Fibroblast of the aortic adventitia (primary cell): ENCODE measurements around the gene NHS. TPM values are rescaled to one million over a fixed set of nuclear protein-coding genes. Genes with fewer than 3 reads are reported as not detected.

Experiments used
- DNase-seq: peaks from one replicate; pipeline ENCODE4 v3.0.0-alpha.2; 2010; ENCODE audit warnings: low read depth
- H3K4me3 ChIP-seq: 2 replicates; pipeline ENCODE4 v1.5.1; 2011; ENCODE audit warnings: low read depth, mild to moderate bottlenecking, control low read depth, low read length, moderate library complexity
- total RNA-seq: library from RNA; depleted of rRNA; stranded (reverse); fragments of >200 nt; gene quantifications from 2 replicates; pipeline ENCODE4 v1.2.3, GENCODE V29; 2012; ENCODE audit warnings: low replicate concordance
- TF ChIP-seq, protein P1 (sequence below): IDR thresholded peaks from 2 replicates; pipeline ENCODE4 v1.5.1; 2011; ENCODE audit warnings: mild to moderate bottlenecking, low read length, control low read depth, inconsistent platforms; ENCODE audit not compliant: insufficient read depth

Gene NHS
- total RNA-seq, 1 donor = 11.6 TPM

- no peak for DNase-seq
These were observed 365.4 kb downstream of the NHS start for GRCh38 chrX:17740137-17741122.

GRCh38 chrX:17741123-17741511 lies 366.1 kb downstream of the NHS start:
- no peak overlapping the region for H3K4me3 ChIP-seq
- TF ChIP-seq, protein P1, sequence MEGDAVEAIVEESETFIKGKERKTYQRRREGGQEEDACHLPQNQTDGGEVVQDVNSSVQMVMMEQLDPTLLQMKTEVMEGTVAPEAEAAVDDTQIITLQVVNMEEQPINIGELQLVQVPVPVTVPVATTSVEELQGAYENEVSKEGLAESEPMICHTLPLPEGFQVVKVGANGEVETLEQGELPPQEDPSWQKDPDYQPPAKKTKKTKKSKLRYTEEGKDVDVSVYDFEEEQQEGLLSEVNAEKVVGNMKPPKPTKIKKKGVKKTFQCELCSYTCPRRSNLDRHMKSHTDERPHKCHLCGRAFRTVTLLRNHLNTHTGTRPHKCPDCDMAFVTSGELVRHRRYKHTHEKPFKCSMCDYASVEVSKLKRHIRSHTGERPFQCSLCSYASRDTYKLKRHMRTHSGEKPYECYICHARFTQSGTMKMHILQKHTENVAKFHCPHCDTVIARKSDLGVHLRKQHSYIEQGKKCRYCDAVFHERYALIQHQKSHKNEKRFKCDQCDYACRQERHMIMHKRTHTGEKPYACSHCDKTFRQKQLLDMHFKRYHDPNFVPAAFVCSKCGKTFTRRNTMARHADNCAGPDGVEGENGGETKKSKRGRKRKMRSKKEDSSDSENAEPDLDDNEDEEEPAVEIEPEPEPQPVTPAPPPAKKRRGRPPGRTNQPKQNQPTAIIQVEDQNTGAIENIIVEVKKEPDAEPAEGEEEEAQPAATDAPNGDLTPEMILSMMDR = no peak
- DNase-seq = no peak

More at GRCh38 chrX:17740137-17741122, 365.4 kb downstream of the NHS start:
- TF ChIP-seq, protein P1 = no peak
- H3K4me3 ChIP-seq = no peak overlapping the region

- no peak overlapping the region for H3K4me3 ChIP-seq
- no peak for DNase-seq
- TF ChIP-seq, protein P1 = no peak
These were observed 368.9 kb downstream of the NHS start for GRCh38 chrX:17743913-17744312.

- peak; percentile 47 for DNase-seq
- H3K4me3 ChIP-seq = no peak overlapping the region
- TF ChIP-seq, protein P1 = peak; percentile 41
These were observed 370.0 kb downstream of the NHS start for GRCh38 chrX:17744896-17745523.

- TF ChIP-seq, protein P1 = no peak
- DNase-seq = no peak
- H3K4me3 ChIP-seq = no peak overlapping the region
These were observed 372.7 kb downstream of the NHS start for GRCh38 chrX:17747692-17748091.

DNA sequence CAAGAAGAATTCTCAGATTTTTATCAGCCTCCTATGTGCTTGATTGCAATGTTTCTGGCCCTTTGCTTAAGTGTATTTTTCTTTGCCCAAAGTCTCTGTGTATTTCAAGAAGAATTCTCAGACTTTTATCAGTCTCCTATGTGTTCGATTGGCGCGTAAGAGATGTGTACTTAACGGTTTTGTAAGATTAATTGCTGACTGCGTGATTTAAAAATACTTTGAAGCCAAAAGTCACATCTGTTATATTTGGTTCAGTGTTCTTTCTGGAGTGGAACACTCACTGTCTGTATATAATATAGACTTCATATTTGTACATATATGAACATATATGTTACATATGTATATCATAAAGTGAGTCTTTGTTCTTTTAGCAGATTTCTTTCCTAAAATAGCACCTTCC lies 373.7 kb downstream of the NHS start:
- no peak for DNase-seq
- no peak overlapping the region for H3K4me3 ChIP-seq
- TF ChIP-seq, protein P1 = no peak
